HG03066 (cell line): ENCODE measurements around the gene SYT17.
"Not testable (repeated sequence)": the region's sequence is repeated elsewhere in the genome, so short reads cannot be mapped to it uniquely, and the experiment has no call there.

ENCODE experiments used
- ATAC-seq: cut with Tn5 transposase; IDR thresholded peaks from one replicate; pipeline ENCODE4 v1.9.1; 2021; ENCODE audit warnings: low read depth; ENCODE audit not compliant: unreplicated experiment

Gene SYT17

DNA sequence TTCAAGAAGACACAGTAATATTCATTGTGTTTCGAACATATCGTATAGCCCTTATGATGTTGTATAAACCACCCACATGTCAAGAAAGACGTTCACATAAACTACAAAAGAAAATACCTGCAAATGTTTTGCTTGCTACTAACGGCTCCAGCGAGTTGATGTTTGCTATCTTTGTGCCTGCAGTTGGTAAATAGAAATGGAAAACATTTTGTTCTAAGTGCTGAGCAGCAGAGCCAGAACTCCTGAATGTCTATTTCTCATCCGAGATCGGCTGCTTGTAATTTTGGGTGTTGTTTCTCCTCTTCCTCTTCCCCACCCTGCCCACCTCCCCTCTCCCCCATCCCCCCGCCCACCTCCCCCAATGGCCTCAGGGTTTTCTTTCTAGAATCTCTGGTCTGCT, 5.0 kb downstream of the SYT17 start:
- no peak for ATAC-seq

DNA sequence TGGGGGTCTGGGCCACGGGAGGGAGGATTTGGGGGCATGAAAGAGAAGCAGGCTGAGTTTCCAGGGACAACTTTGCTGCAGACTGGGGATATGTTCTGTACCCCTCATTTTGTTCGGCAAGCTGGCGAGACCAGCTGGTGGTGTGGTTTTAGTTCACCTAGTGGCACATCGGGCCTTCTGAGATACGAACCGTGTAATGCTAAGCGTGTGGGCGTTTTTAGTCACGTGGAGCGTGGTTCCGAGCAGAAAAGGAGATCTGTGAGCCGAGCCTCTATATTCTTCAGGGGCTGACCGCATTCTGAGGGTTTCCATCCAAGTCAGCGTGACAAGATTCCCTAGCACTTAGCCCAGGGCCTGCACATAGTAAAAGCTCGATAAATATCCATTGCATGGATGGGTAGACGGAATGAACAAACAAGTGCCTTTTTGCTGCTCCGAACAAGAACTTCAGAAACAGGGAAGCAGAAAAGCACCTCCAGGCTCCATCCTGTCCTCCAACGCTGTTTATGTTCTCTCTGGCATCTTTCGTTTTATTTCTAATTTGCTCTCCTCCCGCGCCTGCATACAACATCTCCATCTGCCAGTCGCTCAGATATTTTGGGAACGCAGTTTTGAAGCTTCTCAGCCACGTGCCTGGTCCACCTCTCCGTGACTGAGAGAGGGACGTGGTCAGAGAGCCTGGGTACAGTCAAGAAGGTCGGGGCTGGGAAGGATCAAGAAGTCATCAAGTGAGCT, 5.8 kb downstream of the SYT17 start:
- no peak for ATAC-seq

GRCh38 chr16:19174478-19174877, 6.4 kb downstream of the SYT17 start:
- no peak for ATAC-seq

DNA sequence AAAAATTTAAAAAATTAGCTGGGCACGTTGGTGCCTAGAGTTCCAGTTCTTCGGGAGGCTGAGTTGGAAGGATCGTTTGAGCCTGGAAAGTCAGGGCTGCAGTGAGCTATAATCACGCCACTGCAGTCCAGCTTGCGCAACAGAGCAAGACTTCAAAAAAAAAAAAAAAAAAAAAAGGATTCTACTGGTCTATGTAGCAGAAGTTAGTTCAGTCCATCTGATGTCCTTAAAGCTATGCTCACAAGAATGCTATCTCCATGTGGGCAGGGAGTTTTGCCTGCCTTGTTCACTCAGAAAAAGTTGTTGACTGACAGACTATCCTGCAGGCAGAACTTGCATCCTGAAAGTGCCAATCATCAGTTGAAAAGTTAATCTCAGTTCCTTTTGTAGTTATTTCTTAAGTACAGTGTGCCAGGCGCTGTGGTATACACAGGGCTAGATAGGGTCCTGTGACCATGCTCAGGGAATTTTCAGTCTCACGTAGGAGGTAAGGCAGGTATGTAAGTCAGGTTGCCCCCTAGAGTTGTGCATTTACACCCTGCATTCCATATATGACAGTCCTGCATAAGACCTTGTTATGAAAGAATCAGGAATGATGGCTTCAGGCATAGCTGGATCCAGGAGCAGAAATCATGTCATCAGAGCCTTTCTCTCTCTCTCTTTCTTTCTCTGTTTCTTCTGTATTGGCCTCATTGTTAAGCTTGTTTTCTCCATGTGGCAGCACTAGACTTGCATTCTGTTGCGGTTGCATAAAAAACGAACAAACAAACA, 7.6 kb downstream of the SYT17 start:
- ATAC-seq: no peak

- ATAC-seq: no peak
Measured at GRCh38 chr16:19177111-19177739, 9.2 kb downstream of the SYT17 start.

GRCh38 chr16:19179546-19180490, 11.8 kb downstream of the SYT17 start:
- no peak for ATAC-seq

DNA sequence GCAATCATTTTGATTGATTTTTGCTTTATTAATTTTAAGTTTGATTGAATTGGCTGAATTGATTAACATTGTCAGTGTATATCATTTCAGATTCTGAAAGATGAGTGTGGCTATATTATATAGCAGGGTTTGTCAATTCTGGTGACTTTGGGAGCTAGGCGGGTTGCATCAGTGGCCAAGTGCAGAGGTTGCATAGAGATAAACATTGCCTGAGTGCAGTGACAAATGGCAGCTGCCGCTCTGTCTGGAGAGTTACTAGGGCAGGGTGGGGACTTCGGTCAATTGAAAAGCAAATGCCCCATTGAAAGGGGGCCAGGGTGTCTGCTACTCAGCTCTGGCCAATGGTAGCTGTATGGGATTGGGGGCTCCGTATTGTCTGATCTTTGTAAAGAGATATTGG, 12.7 kb downstream of the SYT17 start:
- no peak for ATAC-seq

- no peak for ATAC-seq
Measured at GRCh38 chr16:19182481-19182880, 14.4 kb downstream of the SYT17 start.

GRCh38 chr16:19183187-19183586, 15.1 kb downstream of the SYT17 start:
- no peak for ATAC-seq

GRCh38 chr16:19184823-19185509, 16.9 kb downstream of the SYT17 start:
- ATAC-seq: no peak

DNA sequence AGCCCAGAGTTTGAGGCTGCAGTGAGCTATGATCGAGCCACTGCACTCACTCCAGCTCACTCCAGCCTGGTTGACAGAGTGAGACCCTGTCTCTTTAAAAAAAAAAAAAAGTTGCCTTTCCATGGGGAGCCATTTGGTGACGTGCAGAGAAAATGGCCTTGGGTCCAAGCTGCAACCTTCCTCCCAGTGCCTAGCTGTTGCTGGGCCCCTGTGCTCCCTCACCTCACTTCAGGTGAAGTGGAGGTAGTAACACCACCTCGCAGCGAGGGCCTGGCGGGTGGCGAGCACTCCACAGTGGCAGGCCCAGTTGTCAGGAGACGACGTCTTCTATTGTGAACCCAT, 17.4 kb downstream of the SYT17 start:
- ATAC-seq: no peak

- ATAC-seq: no peak
Measured at GRCh38 chr16:19186408-19186807, 18.4 kb downstream of the SYT17 start.

GRCh38 chr16:19187961-19188360, 19.9 kb downstream of the SYT17 start:
- ATAC-seq: not testable (repeated sequence)

DNA sequence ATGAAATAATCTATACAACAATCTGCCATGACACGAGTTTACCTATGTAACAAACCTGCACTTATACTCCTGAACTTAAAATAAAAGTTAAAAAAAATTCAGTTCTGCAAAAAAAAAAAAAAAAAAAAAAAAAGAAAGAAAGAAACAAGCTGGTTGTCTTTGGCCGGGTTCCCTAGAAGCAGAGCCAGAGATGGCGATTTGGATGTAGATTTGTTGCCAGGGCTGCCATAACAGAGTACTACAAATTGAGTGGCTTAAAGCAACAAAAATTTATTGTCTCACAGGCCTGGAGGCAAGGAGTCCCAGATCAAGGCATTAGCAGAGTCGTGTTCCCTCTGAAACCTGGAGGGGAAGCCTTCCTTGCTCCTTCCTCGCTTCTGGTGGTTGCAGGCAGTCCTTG, 20.4 kb downstream of the SYT17 start:
- ATAC-seq: no peak

- ATAC-seq: no peak
Measured at GRCh38 chr16:19192865-19193264, 24.8 kb downstream of the SYT17 start.

- no peak for ATAC-seq
Measured at GRCh38 chr16:19196871-19197270, 28.8 kb downstream of the SYT17 start.

- ATAC-seq: no peak
Measured at GRCh38 chr16:19203374-19203966, 35.4 kb downstream of the SYT17 start.

GRCh38 chr16:19210280-19210924, 42.4 kb downstream of the SYT17 start:
- peak; percentile 76 for ATAC-seq

- peak; percentile 32 for ATAC-seq
Measured at GRCh38 chr16:19210968-19211367, 42.9 kb downstream of the SYT17 start.
